A673 (cell line): ENCODE results near the gene LRPPRC. TPM values are rescaled to one million over a fixed set of nuclear protein-coding genes. Genes with fewer than 3 reads are reported as not detected.
A peak's percentile ranks its signal among the peaks of the same experiment; 100 is the strongest.

Experiments
- BruUV-seq: library from RNA; stranded (reverse); fragments of 400-500 nt; replicated peaks from 2 replicates; lab custom pipeline; 2021; lab: Mats Ljungman, UMichigan
- CTCF ChIA-PET: fragments of 300-600 bp; sonication (Branson Sonifier 250); formaldehyde crosslinking; loops from one replicate; lab custom pipeline; 2022; ENCODE audit warnings: antibody characterized with exemption; lab: Charles Lee
- POLR2A ChIA-PET: fragments of 300-600 bp; sonication (Branson Sonifier 250); formaldehyde crosslinking; loops from one replicate; lab custom pipeline; 2022; ENCODE audit warnings: antibody characterized with exemption; ENCODE audit not compliant: low non-redundant PET; lab: Charles Lee
- DNase-seq: peaks from one replicate; pipeline ENCODE4 v3.0.0-alpha.2; 2015; ENCODE audit warnings: low spot score
- H3K27ac ChIP-seq: fragments of 200-600 bp; sonication (generic); 2 replicates; pipeline ENCODE4 v1.5.1; 2016; ENCODE audit warnings: mixed run types, low read depth, mild to moderate bottlenecking, mixed read lengths, antibody characterized with exemption, low read length; ENCODE audit not compliant: poor library complexity, severe bottlenecking
- H3K27me3 ChIP-seq: fragments of 200-600 bp; sonication (generic); replicated peaks from 2 replicates; pipeline ENCODE4 v1.6.1; 2017; ENCODE audit warnings: mixed run types, low read depth, mild to moderate bottlenecking, mixed read lengths, antibody characterized with exemption, low read length; ENCODE audit not compliant: insufficient read depth, poor library complexity
- H3K36me3 ChIP-seq: fragments of 200-600 bp; sonication (generic); 2 replicates; pipeline ENCODE4 v1.6.1; 2016; ENCODE audit warnings: mixed run types, mild to moderate bottlenecking, mixed read lengths, antibody characterized with exemption, low read length; ENCODE audit not compliant: insufficient read depth, poor library complexity, severe bottlenecking
- H3K4me1 ChIP-seq: fragments of 200-600 bp; sonication (generic); 2 replicates; pipeline ENCODE4 v1.6.1; 2017; ENCODE audit warnings: mixed run types, mild to moderate bottlenecking, mixed read lengths, antibody characterized with exemption, low read length; ENCODE audit not compliant: insufficient read depth, poor library complexity, severe bottlenecking
- H3K4me3 ChIP-seq: fragments of 200-600 bp; sonication (generic); 2 replicates; pipeline ENCODE4 v1.5.1; 2016; ENCODE audit warnings: low read depth, mixed run types, mild to moderate bottlenecking, mixed read lengths, low read length; ENCODE audit not compliant: poor library complexity, severe bottlenecking
- H3K9me3 ChIP-seq: fragments of 200-600 bp; sonication (generic); 2 replicates; pipeline ENCODE4 v1.6.1; 2016; ENCODE audit warnings: mixed run types, low read depth, mild to moderate bottlenecking, mixed read lengths, antibody characterized with exemption, low read length; ENCODE audit not compliant: poor library complexity, severe bottlenecking
- CTCF ChIP-seq: fragments of 300-800, 200-600 bp; sonication (generic); conservative IDR thresholded peaks from 2 replicates; pipeline ENCODE4 v1.5.1; 2017; ENCODE audit warnings: low read depth, mild to moderate bottlenecking, antibody characterized with exemption, low read length, moderate library complexity, mixed read lengths
- EZH2 ChIP-seq: fragments of 200-600 bp; sonication (generic); IDR thresholded peaks from 2 replicates; pipeline ENCODE4 v1.6.1; 2017; ENCODE audit warnings: borderline replicate concordance, low read depth, mild to moderate bottlenecking, mixed read lengths, antibody characterized with exemption, low read length; ENCODE audit not compliant: poor library complexity, severe bottlenecking
- intact Hi-C: fragments of 100-400 bp; cut with micrococcal nuclease; formaldehyde crosslinking; loops from one replicate; pipeline ENCODE4 v1.10.0; 2022; ENCODE audit not compliant: unreplicated experiment
- total RNA-seq: library from RNA; stranded (reverse); gene quantifications from 2 replicates; pipeline ENCODE4 v1.2.3, GENCODE V29; 2021

LRPPRC gene
- total RNA-seq, 1 experiment from 2014 or later = 144 TPM

- peak overlapping the region; percentile 33 for H3K27ac ChIP-seq
- H3K36me3 ChIP-seq = peaks cover 32% of the 10 kb centered on the region
- DNase-seq = no peak
- CTCF ChIA-PET = no interaction called here
- peaks cover 6% of the 10 kb centered on the region for H3K4me1 ChIP-seq
- H3K27me3 ChIP-seq = no peaks in the 10 kb centered on the region
- intact Hi-C loops = no loop called here
- TF ChIP-seq CTCF = no peak
- TF ChIP-seq EZH2 = no peak
- no TSS peak for BruUV-seq
- H3K4me3 ChIP-seq = no peak overlapping the region
- H3K9me3 ChIP-seq = no peaks in the 10 kb centered on the region
- POLR2A ChIA-PET = no interaction called here
These were observed 10.4 kb downstream of the LRPPRC start for GRCh38 chr2:43985359-43985758.

- Histone ChIP-seq H3K4me1 (peaks cover 6% of the 10 kb centered on the region), H3K27me3 (no peaks in the 10 kb centered on the region), H3K9me3 (no peaks in the 10 kb centered on the region), H3K27ac (no peak overlapping the region), H3K4me3 (no peak overlapping the region), H3K36me3 (peaks cover 38% of the 10 kb centered on the region)
- POLR2A ChIA-PET = no interaction called here
- intact Hi-C loops = no loop called here
- TF ChIP-seq EZH2 (no peak), CTCF (no peak)
- DNase-seq = no peak
- no TSS peak for BruUV-seq
- CTCF ChIA-PET = no interaction called here
These were observed 11.3 kb downstream of the LRPPRC start for GRCh38 chr2:43984533-43984932.

DNA sequence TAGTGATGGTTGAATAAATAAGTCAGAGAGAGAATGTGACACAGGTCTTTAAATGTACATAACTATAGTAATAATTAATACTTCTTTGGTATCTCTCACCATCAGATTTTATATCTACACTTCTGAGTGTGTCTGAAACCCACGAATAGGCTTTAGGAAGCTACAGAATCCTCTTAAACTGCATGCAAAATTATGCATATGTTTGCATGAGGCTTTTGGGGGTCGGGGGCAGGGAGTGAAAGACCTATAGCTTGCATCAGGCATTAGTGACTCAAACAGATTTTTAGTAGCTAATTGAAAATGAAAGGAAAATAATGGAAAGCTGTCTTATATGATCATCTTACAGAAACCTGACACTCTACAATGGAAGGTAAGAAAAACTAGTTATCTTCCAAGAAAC, 14.9 kb downstream of the LRPPRC start:
- ChIA-PET POLR2A (interaction anchor here (0.7 kb wide), 1 partner anchor 1187 kb away, joined by 11 read pairs; no protein-coding TSS in a partner anchor), CTCF (no interaction called here)
- no TSS peak for BruUV-seq
- H3K4me3 ChIP-seq = no peak overlapping the region
- no peak for DNase-seq
- no peaks in the 10 kb centered on the region for H3K27me3 ChIP-seq
- H3K4me1 ChIP-seq = peaks cover 5% of the 10 kb centered on the region
- no peak overlapping the region for H3K27ac ChIP-seq
- intact Hi-C loops = no loop called here
- H3K9me3 ChIP-seq = no peaks in the 10 kb centered on the region
- TF ChIP-seq CTCF (no peak), EZH2 (no peak)
- peaks cover 66% of the 10 kb centered on the region for H3K36me3 ChIP-seq
